ENCODE measurements around the gene ZBTB43.

GRCh38 chr9:126836216-126836615 is 31.4 kb downstream of the ZBTB43 start:
- TF ChIP-seq POLR2AphosphoS5 (IDR thresholded peaks at IDR 0.05; ENCODE audit: low read length) = no peak
- no peak for TF ChIP-seq PBX3 (IDR thresholded peaks at IDR 0.05; ENCODE audit: insufficient replicate concordance, low read depth, low read length)
- no peak for TF ChIP-seq USF1 (IDR thresholded peaks at IDR 0.05; ENCODE audit: borderline replicate concordance, extremely low read length, insufficient read depth, low read depth, low read length)
